A673 (cell line): ENCODE measurements around the gene GADD45GIP1. TPM values are rescaled to one million over a fixed set of nuclear protein-coding genes. Genes with fewer than 3 reads are reported as not detected.

Experiments
- BruUV-seq: library from RNA; stranded (reverse); fragments of 400-500 nt; replicated peaks from 2 replicates; lab custom pipeline; 2021; lab: Mats Ljungman, UMichigan
- CTCF ChIA-PET: fragments of 300-600 bp; sonication (Branson Sonifier 250); formaldehyde crosslinking; loops from one replicate; lab custom pipeline; 2022; ENCODE audit warnings: antibody characterized with exemption; lab: Charles Lee
- POLR2A ChIA-PET: fragments of 300-600 bp; sonication (Branson Sonifier 250); formaldehyde crosslinking; loops from one replicate; lab custom pipeline; 2022; ENCODE audit warnings: antibody characterized with exemption; ENCODE audit not compliant: low non-redundant PET; lab: Charles Lee
- DNase-seq: peaks from one replicate; pipeline ENCODE4 v3.0.0-alpha.2; 2015; ENCODE audit warnings: low spot score
- H3K27ac ChIP-seq: fragments of 200-600 bp; sonication (generic); 2 replicates; pipeline ENCODE4 v1.5.1; 2016; ENCODE audit warnings: mixed run types, low read depth, mild to moderate bottlenecking, mixed read lengths, antibody characterized with exemption, low read length; ENCODE audit not compliant: poor library complexity, severe bottlenecking
- H3K27me3 ChIP-seq: fragments of 200-600 bp; sonication (generic); replicated peaks from 2 replicates; pipeline ENCODE4 v1.6.1; 2017; ENCODE audit warnings: mixed run types, low read depth, mild to moderate bottlenecking, mixed read lengths, antibody characterized with exemption, low read length; ENCODE audit not compliant: insufficient read depth, poor library complexity
- H3K36me3 ChIP-seq: fragments of 200-600 bp; sonication (generic); 2 replicates; pipeline ENCODE4 v1.6.1; 2016; ENCODE audit warnings: mixed run types, mild to moderate bottlenecking, mixed read lengths, antibody characterized with exemption, low read length; ENCODE audit not compliant: insufficient read depth, poor library complexity, severe bottlenecking
- H3K4me1 ChIP-seq: fragments of 200-600 bp; sonication (generic); 2 replicates; pipeline ENCODE4 v1.6.1; 2017; ENCODE audit warnings: mixed run types, mild to moderate bottlenecking, mixed read lengths, antibody characterized with exemption, low read length; ENCODE audit not compliant: insufficient read depth, poor library complexity, severe bottlenecking
- H3K4me3 ChIP-seq: fragments of 200-600 bp; sonication (generic); 2 replicates; pipeline ENCODE4 v1.5.1; 2016; ENCODE audit warnings: low read depth, mixed run types, mild to moderate bottlenecking, mixed read lengths, low read length; ENCODE audit not compliant: poor library complexity, severe bottlenecking
- H3K9me3 ChIP-seq: fragments of 200-600 bp; sonication (generic); 2 replicates; pipeline ENCODE4 v1.6.1; 2016; ENCODE audit warnings: mixed run types, low read depth, mild to moderate bottlenecking, mixed read lengths, antibody characterized with exemption, low read length; ENCODE audit not compliant: poor library complexity, severe bottlenecking
- CTCF ChIP-seq: fragments of 300-800, 200-600 bp; sonication (generic); conservative IDR thresholded peaks from 2 replicates; pipeline ENCODE4 v1.5.1; 2017; ENCODE audit warnings: low read depth, mild to moderate bottlenecking, antibody characterized with exemption, low read length, moderate library complexity, mixed read lengths
- EZH2 ChIP-seq: fragments of 200-600 bp; sonication (generic); IDR thresholded peaks from 2 replicates; pipeline ENCODE4 v1.6.1; 2017; ENCODE audit warnings: borderline replicate concordance, low read depth, mild to moderate bottlenecking, mixed read lengths, antibody characterized with exemption, low read length; ENCODE audit not compliant: poor library complexity, severe bottlenecking
- intact Hi-C: fragments of 100-400 bp; cut with micrococcal nuclease; formaldehyde crosslinking; loops from one replicate; pipeline ENCODE4 v1.10.0; 2022; ENCODE audit not compliant: unreplicated experiment
- total RNA-seq: library from RNA; stranded (reverse); gene quantifications from 2 replicates; pipeline ENCODE4 v1.2.3, GENCODE V29; 2021

The GADD45GIP1 gene
- total RNA-seq, 1 experiment from 2014 or later: 67.5 TPM

- BruUV-seq: no TSS peak
- Histone ChIP-seq H3K27me3 (no peaks in the 10 kb centered on the region), H3K4me3 (no peak overlapping the region), H3K9me3 (no peaks in the 10 kb centered on the region), H3K36me3 (no peaks in the 10 kb centered on the region), H3K4me1 (no peaks in the 10 kb centered on the region), H3K27ac (no peak overlapping the region)
- TF ChIP-seq CTCF: no peak
- no peak for TF ChIP-seq EZH2
- intact Hi-C loops: no loop called here
- DNase-seq: no peak
- POLR2A ChIA-PET: no interaction called here
- CTCF ChIA-PET: no interaction called here
Observed at GRCh38 chr19:13004273-13004672, 47.2 kb upstream of the GADD45GIP1 start.

- BruUV-seq: no TSS peak
- intact Hi-C loops: no loop called here
- TF ChIP-seq CTCF (no peak), EZH2 (no peak)
- Histone ChIP-seq H3K27ac (no peak overlapping the region), H3K27me3 (no peaks in the 10 kb centered on the region), H3K4me1 (no peaks in the 10 kb centered on the region), H3K9me3 (no peaks in the 10 kb centered on the region), H3K4me3 (no peak overlapping the region), H3K36me3 (no peaks in the 10 kb centered on the region)
- DNase-seq: no peak
- CTCF ChIA-PET: no interaction called here
- POLR2A ChIA-PET: no interaction called here
Observed at GRCh38 chr19:13003081-13003480, 46.1 kb upstream of the GADD45GIP1 start.

GRCh38 chr19:13002166-13002898 is 45.3 kb upstream of the GADD45GIP1 start:
- no peak overlapping the region for H3K4me3 ChIP-seq
- POLR2A ChIA-PET: no interaction called here
- CTCF ChIA-PET: no interaction called here
- no TSS peak for BruUV-seq
- H3K27me3 ChIP-seq: no peaks in the 10 kb centered on the region
- no peak for TF ChIP-seq CTCF
- no peak for TF ChIP-seq EZH2
- peak overlapping the region; percentile 42 for H3K27ac ChIP-seq
- H3K4me1 ChIP-seq: no peaks in the 10 kb centered on the region
- H3K9me3 ChIP-seq: no peaks in the 10 kb centered on the region
- DNase-seq: no peak
- intact Hi-C loops: no loop called here
- H3K36me3 ChIP-seq: no peaks in the 10 kb centered on the region
